Cardiac fibroblast (primary cell): Measurements from ENCODE around the gene SLC30A3.

Experiments used
- DNase-seq, 2 donors: peaks; one replicate each; pipeline versions ENCODE4 v3.0.0 to v3.0.0-alpha.2; 2010; ENCODE audit warnings: low read depth in 2 of 2
- H3K4me3 ChIP-seq, 2 donors: replicated peaks in 1 of 2; 1 replicate in 1 of 2; 2 replicates in 1 of 2; pipeline ENCODE4 v1.5.1; 2011; ENCODE audit warnings: low read depth in 2 of 2, low read length in 2 of 2, mild to moderate bottlenecking in 2 of 2, moderate library complexity in 1 of 2
- TF ChIP-seq, protein P1 (sequence below): IDR thresholded peaks from one replicate; pipeline ENCODE4 v1.5.1; 2011; ENCODE audit warnings: low read depth, mild to moderate bottlenecking, low read length, inconsistent platforms

SLC30A3 gene

DNA sequence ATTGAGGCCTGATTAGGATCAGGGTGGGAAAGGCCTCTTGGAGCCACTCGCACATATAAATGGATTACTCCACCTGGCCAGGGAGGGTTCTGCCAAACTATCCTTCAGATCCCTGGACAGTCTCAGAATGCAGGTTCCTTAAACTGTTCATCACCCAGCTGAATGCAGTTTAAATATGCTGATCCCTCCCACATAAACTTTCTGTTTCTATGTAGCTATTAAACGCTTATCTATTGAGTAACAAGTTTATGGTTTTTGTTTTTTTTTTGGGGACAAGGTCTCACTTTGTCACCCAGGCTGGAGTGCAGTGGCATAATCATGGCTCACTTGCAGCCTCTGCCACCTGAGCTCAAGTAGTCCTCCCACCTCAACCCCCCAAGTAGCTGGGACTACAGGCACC, 43.8 kb downstream of the SLC30A3 start:
- TF ChIP-seq, protein P1, sequence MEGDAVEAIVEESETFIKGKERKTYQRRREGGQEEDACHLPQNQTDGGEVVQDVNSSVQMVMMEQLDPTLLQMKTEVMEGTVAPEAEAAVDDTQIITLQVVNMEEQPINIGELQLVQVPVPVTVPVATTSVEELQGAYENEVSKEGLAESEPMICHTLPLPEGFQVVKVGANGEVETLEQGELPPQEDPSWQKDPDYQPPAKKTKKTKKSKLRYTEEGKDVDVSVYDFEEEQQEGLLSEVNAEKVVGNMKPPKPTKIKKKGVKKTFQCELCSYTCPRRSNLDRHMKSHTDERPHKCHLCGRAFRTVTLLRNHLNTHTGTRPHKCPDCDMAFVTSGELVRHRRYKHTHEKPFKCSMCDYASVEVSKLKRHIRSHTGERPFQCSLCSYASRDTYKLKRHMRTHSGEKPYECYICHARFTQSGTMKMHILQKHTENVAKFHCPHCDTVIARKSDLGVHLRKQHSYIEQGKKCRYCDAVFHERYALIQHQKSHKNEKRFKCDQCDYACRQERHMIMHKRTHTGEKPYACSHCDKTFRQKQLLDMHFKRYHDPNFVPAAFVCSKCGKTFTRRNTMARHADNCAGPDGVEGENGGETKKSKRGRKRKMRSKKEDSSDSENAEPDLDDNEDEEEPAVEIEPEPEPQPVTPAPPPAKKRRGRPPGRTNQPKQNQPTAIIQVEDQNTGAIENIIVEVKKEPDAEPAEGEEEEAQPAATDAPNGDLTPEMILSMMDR = no peak
- H3K4me3 ChIP-seq = no peak overlapping the region
- no peak for DNase-seq

DNA sequence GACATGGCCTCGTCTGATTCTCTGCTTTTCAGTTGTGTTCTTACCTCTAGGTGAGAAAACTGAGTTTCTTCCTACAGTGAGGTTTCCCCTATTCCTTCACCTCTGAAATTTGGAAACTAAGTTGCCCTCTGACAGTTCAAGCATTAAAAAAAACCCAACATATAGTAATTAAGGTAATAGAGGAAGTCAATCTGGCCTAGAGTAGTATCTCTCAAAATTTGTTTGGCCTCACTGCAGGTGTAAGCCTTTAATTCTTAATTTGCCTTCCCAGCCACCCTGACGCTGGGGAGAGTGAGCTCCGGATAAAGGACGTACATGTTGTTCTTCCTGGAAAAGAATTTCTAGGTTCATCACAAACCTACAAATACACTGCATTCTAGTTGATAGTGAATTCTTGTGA, 44.2 kb downstream of the SLC30A3 start:
- H3K4me3 ChIP-seq = no peak overlapping the region
- TF ChIP-seq, protein P1 = no peak
- no peak for DNase-seq

DNA sequence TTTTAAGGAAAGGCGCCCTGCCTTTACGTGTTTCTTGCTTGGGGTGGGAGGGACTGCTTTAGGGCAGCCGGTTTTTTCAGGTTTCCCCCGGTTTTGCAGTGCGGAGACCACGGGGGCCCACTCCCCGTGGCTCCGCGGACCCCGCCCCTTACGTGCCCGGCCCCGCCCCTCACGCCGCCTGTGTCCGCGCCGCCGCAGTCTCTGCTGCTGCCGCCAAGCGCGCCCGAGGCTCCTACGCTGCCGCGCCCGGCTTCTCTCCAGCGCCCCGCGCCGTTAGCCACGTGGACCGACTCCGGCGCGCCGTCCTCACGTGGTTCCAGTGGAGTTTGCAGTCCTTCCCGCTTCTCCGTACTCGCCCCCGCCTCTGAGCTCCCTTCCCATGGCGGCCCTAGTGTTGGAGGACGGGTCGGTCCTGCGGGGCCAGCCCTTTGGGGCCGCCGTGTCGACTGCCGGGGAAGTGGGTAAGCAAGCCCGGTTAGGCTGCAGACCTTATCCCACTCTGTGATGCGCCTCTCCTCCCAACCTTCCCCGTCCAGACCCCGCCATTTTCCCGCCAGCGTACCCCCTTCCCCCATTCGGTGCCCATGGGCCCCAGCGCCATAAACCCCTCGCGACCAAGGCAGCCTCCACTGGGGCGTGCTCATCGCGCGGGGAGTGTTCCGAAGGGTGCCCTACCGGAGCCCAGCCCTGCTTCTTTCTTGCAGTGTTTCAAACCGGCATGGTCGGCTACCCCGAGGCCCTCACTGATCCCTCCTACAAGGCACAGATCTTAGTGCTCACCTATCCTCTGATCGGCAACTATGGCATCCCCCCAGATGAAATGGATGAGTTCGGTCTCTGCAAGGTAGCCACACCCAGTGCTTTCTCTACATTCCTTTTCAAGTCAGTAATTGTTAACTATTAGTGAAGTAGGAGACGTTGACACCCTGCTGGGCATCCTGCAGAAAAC, 45.4 kb downstream of the SLC30A3 start, which contains the start of gene CAD:
Gene CAD (plus strand): TSS at position 197 of the 949 bp plus-strand sequence. CDS start 183 bp downstream, at position 380.
- peak; percentile 84 to 89 for DNase-seq
- TF ChIP-seq, protein P1 = peak; percentile 12
- H3K4me3 ChIP-seq = peak within 1 kb of the TSS; percentile 86 to 91

DNA sequence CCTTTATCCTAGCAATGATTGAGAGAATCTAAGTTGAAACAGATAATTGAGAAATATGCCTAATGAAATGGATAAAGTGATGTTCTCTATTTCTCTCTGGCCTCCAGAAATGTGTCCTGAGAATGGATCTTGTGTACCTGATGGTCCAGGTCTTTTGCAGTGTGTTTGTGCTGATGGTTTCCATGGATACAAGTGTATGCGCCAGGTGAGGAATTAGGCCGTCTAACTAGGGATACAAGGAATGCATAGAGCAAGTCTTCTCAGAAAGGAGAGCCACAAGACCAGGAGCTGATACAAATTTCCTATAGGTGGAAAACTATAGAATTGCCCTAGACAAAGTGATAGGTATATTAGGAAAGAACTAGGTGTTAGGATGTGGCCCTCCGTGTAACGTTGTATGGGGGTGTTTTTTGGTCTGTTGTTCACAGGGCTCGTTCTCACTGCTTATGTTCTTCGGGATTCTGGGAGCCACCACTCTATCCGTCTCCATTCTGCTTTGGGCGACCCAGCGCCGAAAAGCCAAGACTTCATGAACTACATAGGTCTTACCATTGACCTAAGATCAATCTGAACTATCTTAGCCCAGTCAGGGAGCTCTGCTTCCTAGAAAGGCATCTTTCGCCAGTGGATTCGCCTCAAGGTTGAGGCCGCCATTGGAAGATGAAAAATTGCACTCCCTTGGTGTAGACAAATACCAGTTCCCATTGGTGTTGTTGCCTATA, 46.3 kb downstream of the SLC30A3 start:
- DNase-seq = no peak
- TF ChIP-seq, protein P1 = no peak
- peak overlapping the region; percentile 21 to 91 for H3K4me3 ChIP-seq

DNA sequence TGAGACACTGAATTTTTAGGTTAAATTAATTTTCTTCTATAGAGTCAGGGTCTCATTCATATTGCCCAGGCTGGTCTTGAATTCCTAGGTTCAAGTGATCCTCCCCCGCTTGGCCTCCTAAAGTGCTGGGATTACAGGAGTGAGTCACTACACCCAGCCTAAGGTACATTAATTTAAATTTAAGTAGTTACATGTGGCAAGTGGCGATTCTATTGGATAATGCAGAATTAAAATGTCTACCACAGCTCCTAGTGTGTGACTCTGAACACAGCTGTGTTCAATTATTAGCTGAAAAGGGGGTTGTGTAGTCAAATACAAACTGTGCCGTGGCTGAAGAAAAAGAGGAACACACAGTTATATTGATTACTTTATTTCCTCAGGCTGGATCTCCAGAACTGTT, 47.9 kb downstream of the SLC30A3 start:
- DNase-seq = no peak
- TF ChIP-seq, protein P1 = no peak
- no peak overlapping the region for H3K4me3 ChIP-seq

DNA sequence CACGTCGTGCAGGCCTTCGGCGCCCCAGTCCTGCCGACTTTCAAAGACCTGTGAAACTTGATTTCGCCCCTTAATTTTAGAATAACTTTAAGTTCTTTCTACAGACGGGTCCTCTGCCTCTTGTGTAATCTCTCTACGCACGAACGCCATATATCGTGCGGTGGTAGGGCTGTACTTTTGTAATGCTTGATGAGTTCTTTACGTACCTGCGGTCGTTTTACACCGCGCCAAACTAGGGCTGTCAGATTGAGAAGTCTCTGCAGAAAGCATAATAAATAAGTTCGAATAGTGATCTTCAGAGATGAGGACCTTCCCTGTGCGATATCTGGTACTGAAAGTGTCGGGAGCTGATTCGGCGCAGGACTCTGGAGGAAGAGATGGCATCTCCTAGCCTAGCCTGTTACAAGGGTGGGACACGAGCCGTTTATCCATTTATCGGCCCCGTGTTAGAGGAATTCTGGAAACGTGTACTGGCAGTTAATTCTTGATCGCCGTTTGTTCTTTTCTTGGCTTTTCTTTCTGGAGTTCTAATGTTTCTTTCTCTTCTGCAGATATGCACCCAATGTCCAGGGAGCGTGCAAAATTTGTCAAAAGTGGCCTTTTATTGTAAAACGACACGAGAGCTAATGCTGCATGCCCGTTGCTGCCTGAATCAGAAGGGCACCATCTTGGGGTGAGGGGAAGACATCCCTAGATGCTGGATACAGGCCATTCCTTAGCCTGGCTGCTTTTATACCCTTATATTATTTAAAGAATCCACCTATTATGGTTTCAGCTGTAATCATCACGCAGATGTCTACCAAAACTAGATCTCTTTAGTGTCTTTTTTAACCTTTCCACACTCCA, 50.0 kb downstream of the SLC30A3 start:
- H3K4me3 ChIP-seq = peak overlapping the region; percentile 77 to 81
- peak; percentile 71 to 78 for DNase-seq
- TF ChIP-seq, protein P1 = no peak
